H1 (cell line): ENCODE results near the gene VPS13A. TPM values are rescaled to one million over a fixed set of nuclear protein-coding genes. Genes with fewer than 3 reads are reported as not detected.

Experiments used
- BCL11A ChIP-seq, 2 experiments: IDR thresholded peaks; one replicate each; pipeline ENCODE4 v1.6.1; 2011; ENCODE audit warnings: low read depth in 2 of 2, low read length in 2 of 2, mild to moderate bottlenecking in 2 of 2
- CHD1 ChIP-seq: IDR thresholded peaks from 2 replicates; pipeline ENCODE4 v1.6.1; 2012; ENCODE audit warnings: low read depth, low read length, improper control_type of control experiment
- FOSL1 ChIP-seq: IDR thresholded peaks from 2 replicates; pipeline ENCODE4 v1.6.1; 2011; ENCODE audit warnings: mild to moderate bottlenecking, low read depth, low read length, moderate library complexity; ENCODE audit not compliant: insufficient read depth
- GABPA ChIP-seq: IDR thresholded peaks from 2 replicates; pipeline ENCODE4 v1.6.1; 2011; ENCODE audit warnings: mild to moderate bottlenecking, low read length, moderate library complexity, borderline replicate concordance; ENCODE audit not compliant: insufficient read depth
- HDAC2 ChIP-seq, 2 experiments: fragments of 300-600 bp in 1 of 2; sonication (generic) in 1 of 2; IDR thresholded peaks; 2 replicates each; pipeline ENCODE4 v1.6.1; 2011 to 2012; ENCODE audit warnings: low read depth in 2 of 2, low read length in 2 of 2, mild to moderate bottlenecking in 2 of 2, moderate library complexity in 2 of 2, borderline replicate concordance in 1 of 2, inconsistent platforms in 1 of 2
- KDM1A ChIP-seq: fragments of 200-600, 300-600 bp; sonication (generic); IDR thresholded peaks from 2 replicates; pipeline ENCODE4 v1.7.1; 2016; ENCODE audit warnings: mild to moderate bottlenecking, low read length, borderline replicate concordance
- SP1 ChIP-seq: IDR thresholded peaks from 2 replicates; pipeline ENCODE4 v1.6.1; 2011; ENCODE audit warnings: low read depth, low read length
- TAF1 ChIP-seq: IDR thresholded peaks from 2 replicates; pipeline ENCODE4 v1.6.1; 2011; ENCODE audit warnings: mild to moderate bottlenecking, low read depth, low read length
- polyA plus RNA-seq, 7 experiments: library from polyadenylated mRNA; depleted of rRNA in 3 of 7; stranded (reverse) in 5 of 7; unstranded in 2 of 7; fragments of >200 nt in 5 of 7; fragments of 200-250 nt in 2 of 7; gene quantifications; 1 replicate in 5 of 7; 2 replicates in 1 of 7; 4 replicates in 1 of 7; pipeline versions ENCODE4 v1.2.1 to v1.2.3, GENCODE V29; 2011 to 2013; ENCODE audit warnings: missing spikeins in 2 of 7, mixed read lengths in 2 of 7
- total RNA-seq: library from RNA; stranded (reverse); fragmentation: NEBNext Ultra II Directional; extraction: Animal tissue kit (Norgen Biotek cat#: 25700); gene quantifications from 2 replicates; pipeline ENCODE4 v1.2.1, GENCODE V29; 2021
- TF ChIP-seq, protein P1 (sequence below): fragments of 300-600 bp; sonication (generic); IDR thresholded peaks from 2 replicates; pipeline ENCODE4 v1.7.1; 2012; ENCODE audit warnings: low read length, moderate library complexity, mild to moderate bottlenecking, inconsistent platforms; ENCODE audit not compliant: insufficient replicate concordance
- TF ChIP-seq, protein P2 (sequence below): IDR thresholded peaks from 2 replicates; pipeline ENCODE4 v1.6.1; 2012; ENCODE audit warnings: inconsistent platforms

VPS13A gene
- total and polyA plus RNA-seq, 2 of the 8 experiments (the other 6 are each of a cell fraction or from before 2014, with no cell fraction given), result 6.0 to 36.5 TPM

DNA sequence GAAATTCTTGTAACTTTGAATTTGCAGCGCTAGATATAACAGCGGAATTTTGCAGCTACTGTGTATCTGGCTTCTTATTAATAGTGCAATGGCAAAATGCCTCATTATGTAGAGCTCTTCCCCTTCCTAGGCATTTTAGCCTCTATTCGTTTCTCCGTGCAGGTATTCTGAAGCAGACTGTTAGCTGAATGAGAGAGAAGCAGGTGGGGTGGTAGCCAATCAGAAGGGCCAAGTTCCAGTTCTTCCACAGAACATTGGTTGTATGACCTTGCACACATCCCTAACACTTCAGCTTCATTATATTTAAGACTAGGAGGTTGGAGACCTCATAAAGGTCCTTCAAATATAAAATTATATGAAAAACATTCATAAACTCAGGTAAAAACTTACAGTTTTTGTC is 1.2 kb upstream of the VPS13A start (continued):
- TF ChIP-seq, protein P1, sequence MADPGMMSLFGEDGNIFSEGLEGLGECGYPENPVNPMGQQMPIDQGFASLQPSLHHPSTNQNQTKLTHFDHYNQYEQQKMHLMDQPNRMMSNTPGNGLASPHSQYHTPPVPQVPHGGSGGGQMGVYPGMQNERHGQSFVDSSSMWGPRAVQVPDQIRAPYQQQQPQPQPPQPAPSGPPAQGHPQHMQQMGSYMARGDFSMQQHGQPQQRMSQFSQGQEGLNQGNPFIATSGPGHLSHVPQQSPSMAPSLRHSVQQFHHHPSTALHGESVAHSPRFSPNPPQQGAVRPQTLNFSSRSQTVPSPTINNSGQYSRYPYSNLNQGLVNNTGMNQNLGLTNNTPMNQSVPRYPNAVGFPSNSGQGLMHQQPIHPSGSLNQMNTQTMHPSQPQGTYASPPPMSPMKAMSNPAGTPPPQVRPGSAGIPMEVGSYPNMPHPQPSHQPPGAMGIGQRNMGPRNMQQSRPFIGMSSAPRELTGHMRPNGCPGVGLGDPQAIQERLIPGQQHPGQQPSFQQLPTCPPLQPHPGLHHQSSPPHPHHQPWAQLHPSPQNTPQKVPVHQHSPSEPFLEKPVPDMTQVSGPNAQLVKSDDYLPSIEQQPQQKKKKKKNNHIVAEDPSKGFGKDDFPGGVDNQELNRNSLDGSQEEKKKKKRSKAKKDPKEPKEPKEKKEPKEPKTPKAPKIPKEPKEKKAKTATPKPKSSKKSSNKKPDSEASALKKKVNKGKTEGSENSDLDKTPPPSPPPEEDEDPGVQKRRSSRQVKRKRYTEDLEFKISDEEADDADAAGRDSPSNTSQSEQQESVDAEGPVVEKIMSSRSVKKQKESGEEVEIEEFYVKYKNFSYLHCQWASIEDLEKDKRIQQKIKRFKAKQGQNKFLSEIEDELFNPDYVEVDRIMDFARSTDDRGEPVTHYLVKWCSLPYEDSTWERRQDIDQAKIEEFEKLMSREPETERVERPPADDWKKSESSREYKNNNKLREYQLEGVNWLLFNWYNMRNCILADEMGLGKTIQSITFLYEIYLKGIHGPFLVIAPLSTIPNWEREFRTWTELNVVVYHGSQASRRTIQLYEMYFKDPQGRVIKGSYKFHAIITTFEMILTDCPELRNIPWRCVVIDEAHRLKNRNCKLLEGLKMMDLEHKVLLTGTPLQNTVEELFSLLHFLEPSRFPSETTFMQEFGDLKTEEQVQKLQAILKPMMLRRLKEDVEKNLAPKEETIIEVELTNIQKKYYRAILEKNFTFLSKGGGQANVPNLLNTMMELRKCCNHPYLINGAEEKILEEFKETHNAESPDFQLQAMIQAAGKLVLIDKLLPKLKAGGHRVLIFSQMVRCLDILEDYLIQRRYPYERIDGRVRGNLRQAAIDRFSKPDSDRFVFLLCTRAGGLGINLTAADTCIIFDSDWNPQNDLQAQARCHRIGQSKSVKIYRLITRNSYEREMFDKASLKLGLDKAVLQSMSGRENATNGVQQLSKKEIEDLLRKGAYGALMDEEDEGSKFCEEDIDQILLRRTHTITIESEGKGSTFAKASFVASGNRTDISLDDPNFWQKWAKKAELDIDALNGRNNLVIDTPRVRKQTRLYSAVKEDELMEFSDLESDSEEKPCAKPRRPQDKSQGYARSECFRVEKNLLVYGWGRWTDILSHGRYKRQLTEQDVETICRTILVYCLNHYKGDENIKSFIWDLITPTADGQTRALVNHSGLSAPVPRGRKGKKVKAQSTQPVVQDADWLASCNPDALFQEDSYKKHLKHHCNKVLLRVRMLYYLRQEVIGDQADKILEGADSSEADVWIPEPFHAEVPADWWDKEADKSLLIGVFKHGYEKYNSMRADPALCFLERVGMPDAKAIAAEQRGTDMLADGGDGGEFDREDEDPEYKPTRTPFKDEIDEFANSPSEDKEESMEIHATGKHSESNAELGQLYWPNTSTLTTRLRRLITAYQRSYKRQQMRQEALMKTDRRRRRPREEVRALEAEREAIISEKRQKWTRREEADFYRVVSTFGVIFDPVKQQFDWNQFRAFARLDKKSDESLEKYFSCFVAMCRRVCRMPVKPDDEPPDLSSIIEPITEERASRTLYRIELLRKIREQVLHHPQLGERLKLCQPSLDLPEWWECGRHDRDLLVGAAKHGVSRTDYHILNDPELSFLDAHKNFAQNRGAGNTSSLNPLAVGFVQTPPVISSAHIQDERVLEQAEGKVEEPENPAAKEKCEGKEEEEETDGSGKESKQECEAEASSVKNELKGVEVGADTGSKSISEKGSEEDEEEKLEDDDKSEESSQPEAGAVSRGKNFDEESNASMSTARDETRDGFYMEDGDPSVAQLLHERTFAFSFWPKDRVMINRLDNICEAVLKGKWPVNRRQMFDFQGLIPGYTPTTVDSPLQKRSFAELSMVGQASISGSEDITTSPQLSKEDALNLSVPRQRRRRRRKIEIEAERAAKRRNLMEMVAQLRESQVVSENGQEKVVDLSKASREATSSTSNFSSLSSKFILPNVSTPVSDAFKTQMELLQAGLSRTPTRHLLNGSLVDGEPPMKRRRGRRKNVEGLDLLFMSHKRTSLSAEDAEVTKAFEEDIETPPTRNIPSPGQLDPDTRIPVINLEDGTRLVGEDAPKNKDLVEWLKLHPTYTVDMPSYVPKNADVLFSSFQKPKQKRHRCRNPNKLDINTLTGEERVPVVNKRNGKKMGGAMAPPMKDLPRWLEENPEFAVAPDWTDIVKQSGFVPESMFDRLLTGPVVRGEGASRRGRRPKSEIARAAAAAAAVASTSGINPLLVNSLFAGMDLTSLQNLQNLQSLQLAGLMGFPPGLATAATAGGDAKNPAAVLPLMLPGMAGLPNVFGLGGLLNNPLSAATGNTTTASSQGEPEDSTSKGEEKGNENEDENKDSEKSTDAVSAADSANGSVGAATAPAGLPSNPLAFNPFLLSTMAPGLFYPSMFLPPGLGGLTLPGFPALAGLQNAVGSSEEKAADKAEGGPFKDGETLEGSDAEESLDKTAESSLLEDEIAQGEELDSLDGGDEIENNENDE, result no peak
- no peak for TF ChIP-seq KDM1A
- no peak for TF ChIP-seq HDAC2 (IDR thresholded peaks at IDR 0.05; ENCODE audit: borderline replicate concordance in 1 of 2, low read depth in 2 of 2, low read length in 2 of 2)
- TF ChIP-seq CHD1, result no peak
- TF ChIP-seq SP1, result no peak
- TF ChIP-seq FOSL1, result no peak
- TF ChIP-seq TAF1, result no peak
- TF ChIP-seq, protein P2, sequence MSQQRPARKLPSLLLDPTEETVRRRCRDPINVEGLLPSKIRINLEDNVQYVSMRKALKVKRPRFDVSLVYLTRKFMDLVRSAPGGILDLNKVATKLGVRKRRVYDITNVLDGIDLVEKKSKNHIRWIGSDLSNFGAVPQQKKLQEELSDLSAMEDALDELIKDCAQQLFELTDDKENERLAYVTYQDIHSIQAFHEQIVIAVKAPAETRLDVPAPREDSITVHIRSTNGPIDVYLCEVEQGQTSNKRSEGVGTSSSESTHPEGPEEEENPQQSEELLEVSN, result no peak
- no peak for TF ChIP-seq BCL11A (IDR thresholded peaks at IDR 0.05; ENCODE audit: low read depth in 2 of 2, low read length in 2 of 2)
- TF ChIP-seq GABPA, result no peak
